ENCODE measurements around the gene ZNF480. TPM values are rescaled to one million over a fixed set of nuclear protein-coding genes. Genes with fewer than 3 reads are reported as not detected.

Gene ZNF480
- polyA plus RNA-seq, 1 donor: 11.6 TPM

Other genes with a start within 250 kb of the ZNF480 start
- 13.9 TPM for gene ZNF432, start 248.3 kb upstream of the ZNF480 start, polyA plus RNA-seq
- 24.0 TPM for gene ZNF841, start 201.4 kb upstream of the ZNF480 start, polyA plus RNA-seq
- 9.6 TPM for gene ZNF616, start 157.2 kb upstream of the ZNF480 start, polyA plus RNA-seq
- gene ZNF836, start 125.5 kb upstream of the ZNF480 start, polyA plus RNA-seq: 11.6 TPM
- gene PPP2R1A, start 107.1 kb upstream of the ZNF480 start, polyA plus RNA-seq: 223 TPM
- 12.3 TPM for gene ZNF766, start 27.6 kb upstream of the ZNF480 start, polyA plus RNA-seq
- gene ZNF610, start 39.1 kb downstream of the ZNF480 start, polyA plus RNA-seq: 6.4 TPM
- gene ZNF880, start 72.8 kb downstream of the ZNF480 start, polyA plus RNA-seq: 17.5 TPM
- gene ZNF528, start 100.7 kb downstream of the ZNF480 start, polyA plus RNA-seq: 36.5 TPM
- 0.40 TPM for gene ZNF534, start 132.0 kb downstream of the ZNF480 start, polyA plus RNA-seq
- gene ZNF578, start 156.4 kb downstream of the ZNF480 start, polyA plus RNA-seq: 2.6 TPM
- gene ZNF808, start 230.5 kb downstream of the ZNF480 start, polyA plus RNA-seq: 14.8 TPM

Measured in large intestine (tissue), 1 donor.